Measurements from ENCODE around the gene CACNA1B.

GRCh38 chr9:138082918-138083636 lies 205.5 kb downstream of the CACNA1B start:
- no peak for TF ChIP-seq ZBTB34 (CRISPR knock-in tag; IDR thresholded peaks at IDR 0.05)
- no peak for TF ChIP-seq EGR1 (conservative IDR thresholded peaks at IDR 0.05)
- TF ChIP-seq ZNF165 (CRISPR knock-in tag; IDR thresholded peaks at IDR 0.05; ENCODE audit: borderline replicate concordance) = no peak
- no peak for TF ChIP-seq POLR2A (conservative IDR thresholded peaks at IDR 0.05)
- no peak for TF ChIP-seq RAD21 (CRISPR knock-in tag; conservative IDR thresholded peaks at IDR 0.05 in 1 of 2, IDR thresholded peaks at IDR 0.05 in 1 of 2)
- TF ChIP-seq ZNF407 (IDR thresholded peaks at IDR 0.05; ENCODE audit: low read depth) = no peak
